Measurements from ENCODE around the gene KRTAP10-1.

Gene KRTAP10-1

GRCh38 chr21:44534688-44535087 lies 5.3 kb downstream of the KRTAP10-1 start:
- no peak for DNase-seq (ENCODE audit: low read depth)
- H3K4me3 ChIP-seq (ENCODE audit: low read depth, low read length): no peak overlapping the region
- TF ChIP-seq CTCF (IDR thresholded peaks at IDR 0.05; ENCODE audit: insufficient read depth, low read depth, low read length, missing control alignments): no peak

- no peak for TF ChIP-seq CTCF (IDR thresholded peaks at IDR 0.05; ENCODE audit: insufficient read depth, low read depth, low read length, missing control alignments)
- H3K4me3 ChIP-seq (ENCODE audit: low read depth, low read length): no peak overlapping the region
- no peak for DNase-seq (ENCODE audit: low read depth)
Observed at GRCh38 chr21:44533891-44534627, 5.9 kb downstream of the KRTAP10-1 start.

GRCh38 chr21:44533121-44533890 lies 6.7 kb downstream of the KRTAP10-1 start:
- H3K4me3 ChIP-seq (ENCODE audit: low read depth, low read length): no peak overlapping the region
- no peak for TF ChIP-seq CTCF (IDR thresholded peaks at IDR 0.05; ENCODE audit: insufficient read depth, low read depth, low read length, missing control alignments)
- DNase-seq (ENCODE audit: low read depth): no peak

GRCh38 chr21:44532712-44533111 lies 7.3 kb downstream of the KRTAP10-1 start:
- DNase-seq (ENCODE audit: low read depth): no peak

GRCh38 chr21:44531606-44532564 lies 8.1 kb downstream of the KRTAP10-1 start:
- no peak for DNase-seq (ENCODE audit: low read depth)
- H3K4me3 ChIP-seq (ENCODE audit: low read depth, low read length): no peak overlapping the region
- no peak for TF ChIP-seq CTCF (IDR thresholded peaks at IDR 0.05; ENCODE audit: insufficient read depth, low read depth, low read length, missing control alignments)

More at GRCh38 chr21:44532712-44533111, 7.3 kb downstream of the KRTAP10-1 start:
- no peak for TF ChIP-seq CTCF (IDR thresholded peaks at IDR 0.05; ENCODE audit: insufficient read depth, low read depth, low read length, missing control alignments)
- no peak overlapping the region for H3K4me3 ChIP-seq (ENCODE audit: low read depth, low read length)

GRCh38 chr21:44530903-44531605 lies 8.9 kb downstream of the KRTAP10-1 start:
- TF ChIP-seq CTCF (IDR thresholded peaks at IDR 0.05; ENCODE audit: insufficient read depth, low read depth, low read length, missing control alignments): no peak
- no peak overlapping the region for H3K4me3 ChIP-seq (ENCODE audit: low read depth, low read length)
- DNase-seq (ENCODE audit: low read depth): no peak

Measured in GM12865 (cell line).